Muscle layer of colon (tissue), 2 donors: ENCODE data around the gene RAB12.
"Not testable (repeated sequence)": the region's sequence is repeated elsewhere in the genome, so short reads cannot be mapped to it uniquely, and the experiment has no call there.

Source experiments
- H3K27ac ChIP-seq: one replicate; pipeline ENCODE4 v1.7.0; 2013; ENCODE audit warnings: low read depth, mild to moderate bottlenecking, low read length, moderate library complexity
- H3K27me3 ChIP-seq, 2 donors: one replicate each; pipeline ENCODE4 v1.7.0; 2013; ENCODE audit warnings: low read length in 2 of 2, mild to moderate bottlenecking in 2 of 2; ENCODE audit not compliant: insufficient read depth in 2 of 2, control insufficient read depth in 1 of 2
- H3K36me3 ChIP-seq: one replicate; pipeline ENCODE4 v1.7.0; 2013; ENCODE audit warnings: mild to moderate bottlenecking, low read length; ENCODE audit not compliant: insufficient read depth
- H3K4me1 ChIP-seq: one replicate; pipeline ENCODE4 v1.7.0; 2013; ENCODE audit warnings: mild to moderate bottlenecking, low read length; ENCODE audit not compliant: insufficient read depth
- H3K4me3 ChIP-seq, 2 donors: one replicate each; pipeline ENCODE4 v1.7.0; 2013; ENCODE audit warnings: low read length in 2 of 2, low read depth in 1 of 2, mild to moderate bottlenecking in 1 of 2, moderate library complexity in 1 of 2
- H3K9ac ChIP-seq: one replicate; pipeline ENCODE4 v1.7.0; 2013; ENCODE audit warnings: low read length
- H3K9me3 ChIP-seq: one replicate; pipeline ENCODE4 v1.7.0; 2013; ENCODE audit warnings: mild to moderate bottlenecking, low read length
- donor health status: abdominal sarcoma.
- donor health status: Adenocarcinoma of cecum.

The RAB12 gene

GRCh38 chr18:8629602-8630001, 20.4 kb downstream of the RAB12 start:
- H3K4me3 ChIP-seq: no peak overlapping the region
- no peaks in the 10 kb centered on the region for H3K27me3 ChIP-seq
- no peak overlapping the region for H3K27ac ChIP-seq
- no peak overlapping the region for H3K9ac ChIP-seq
- peaks cover 36% of the 10 kb centered on the region for H3K36me3 ChIP-seq
- no peaks in the 10 kb centered on the region for H3K9me3 ChIP-seq
- H3K4me1 ChIP-seq: no peaks in the 10 kb centered on the region

GRCh38 chr18:8630546-8630945, 21.3 kb downstream of the RAB12 start:
- Histone ChIP-seq H3K9me3 (no peaks in the 10 kb centered on the region), H3K4me3 (no peak overlapping the region), H3K4me1 (no peaks in the 10 kb centered on the region), H3K27ac (no peak overlapping the region), H3K27me3 (no peaks in the 10 kb centered on the region), H3K36me3 (peaks cover 42% of the 10 kb centered on the region), H3K9ac (no peak overlapping the region)

GRCh38 chr18:8631265-8631664, 22.0 kb downstream of the RAB12 start:
- Histone ChIP-seq H3K4me1 (no peaks in the 10 kb centered on the region), H3K9me3 (no peaks in the 10 kb centered on the region), H3K9ac (no peak overlapping the region), H3K4me3 (no peak overlapping the region), H3K27ac (no peak overlapping the region), H3K36me3 (peaks cover 41% of the 10 kb centered on the region), H3K27me3 (no peaks in the 10 kb centered on the region)

- Histone ChIP-seq H3K27ac (no peak overlapping the region), H3K4me3 (no peak overlapping the region), H3K9me3 (no peaks in the 10 kb centered on the region), H3K4me1 (no peaks in the 10 kb centered on the region), H3K9ac (no peak overlapping the region), H3K36me3 (peaks cover 38% of the 10 kb centered on the region), H3K27me3 (no peaks in the 10 kb centered on the region)
These were observed 23.1 kb downstream of the RAB12 start for GRCh38 chr18:8632386-8632785.

- no peak overlapping the region for H3K4me3 ChIP-seq
- no peaks in the 10 kb centered on the region for H3K9me3 ChIP-seq
- no peaks in the 10 kb centered on the region for H3K27me3 ChIP-seq
- H3K9ac ChIP-seq: no peak overlapping the region
- peaks cover 37% of the 10 kb centered on the region for H3K36me3 ChIP-seq
- H3K4me1 ChIP-seq: no peaks in the 10 kb centered on the region
- no peak overlapping the region for H3K27ac ChIP-seq
These were observed 25.3 kb downstream of the RAB12 start for GRCh38 chr18:8634508-8634907.

GRCh38 chr18:8635087-8635486, 25.9 kb downstream of the RAB12 start:
- no peaks in the 10 kb centered on the region for H3K4me1 ChIP-seq
- H3K4me3 ChIP-seq: no peak overlapping the region
- no peaks in the 10 kb centered on the region for H3K27me3 ChIP-seq
- H3K9me3 ChIP-seq: no peaks in the 10 kb centered on the region
- no peak overlapping the region for H3K9ac ChIP-seq
- H3K36me3 ChIP-seq: peaks cover 41% of the 10 kb centered on the region
- no peak overlapping the region for H3K27ac ChIP-seq

GRCh38 chr18:8639762-8640161, 30.5 kb downstream of the RAB12 start:
- H3K4me3 ChIP-seq: no peak overlapping the region
- H3K36me3 ChIP-seq: peaks cover 31% of the 10 kb centered on the region
- H3K4me1 ChIP-seq: no peaks in the 10 kb centered on the region
- no peaks in the 10 kb centered on the region for H3K9me3 ChIP-seq
- H3K9ac ChIP-seq: no peak overlapping the region
- no peaks in the 10 kb centered on the region for H3K27me3 ChIP-seq
- no peak overlapping the region for H3K27ac ChIP-seq

GRCh38 chr18:8643326-8643878, 34.2 kb downstream of the RAB12 start:
- H3K4me1 ChIP-seq: no peaks in the 10 kb centered on the region
- no peak overlapping the region for H3K9ac ChIP-seq
- peaks cover 11% of the 10 kb centered on the region for H3K36me3 ChIP-seq
- H3K27me3 ChIP-seq: no peaks in the 10 kb centered on the region
- no peak overlapping the region for H3K4me3 ChIP-seq
- H3K27ac ChIP-seq: no peak overlapping the region
- H3K9me3 ChIP-seq: no peaks in the 10 kb centered on the region

GRCh38 chr18:8647359-8647758, 38.1 kb downstream of the RAB12 start:
- H3K4me1 ChIP-seq, H3K4me3 ChIP-seq, H3K27me3 ChIP-seq, H3K9me3 ChIP-seq, H3K9ac ChIP-seq, H3K27ac ChIP-seq, H3K36me3 ChIP-seq: not testable (repeated sequence)

GRCh38 chr18:8651478-8652261, 42.4 kb downstream of the RAB12 start:
- not testable (repeated sequence) for H3K27ac ChIP-seq, H3K4me3 ChIP-seq, H3K9me3 ChIP-seq, H3K9ac ChIP-seq, H3K27me3 ChIP-seq, H3K4me1 ChIP-seq, H3K36me3 ChIP-seq

GRCh38 chr18:8654503-8655451, 45.5 kb downstream of the RAB12 start:
- H3K36me3 ChIP-seq: no peaks in the 10 kb centered on the region
- no peak overlapping the region for H3K4me3 ChIP-seq
- no peak overlapping the region for H3K9ac ChIP-seq
- no peak overlapping the region for H3K27ac ChIP-seq
- no peaks in the 10 kb centered on the region for H3K9me3 ChIP-seq
- H3K4me1 ChIP-seq: no peaks in the 10 kb centered on the region
- H3K27me3 ChIP-seq: no peaks in the 10 kb centered on the region
